ENCODE data around the gene PHACTR3. TPM values are rescaled to one million over a fixed set of nuclear protein-coding genes. Genes with fewer than 3 reads are reported as not detected.

PHACTR3 gene
- total RNA-seq, 4 donors from 2014 or later, result 1.4 to 7.2 (median 4.3) TPM

DNA sequence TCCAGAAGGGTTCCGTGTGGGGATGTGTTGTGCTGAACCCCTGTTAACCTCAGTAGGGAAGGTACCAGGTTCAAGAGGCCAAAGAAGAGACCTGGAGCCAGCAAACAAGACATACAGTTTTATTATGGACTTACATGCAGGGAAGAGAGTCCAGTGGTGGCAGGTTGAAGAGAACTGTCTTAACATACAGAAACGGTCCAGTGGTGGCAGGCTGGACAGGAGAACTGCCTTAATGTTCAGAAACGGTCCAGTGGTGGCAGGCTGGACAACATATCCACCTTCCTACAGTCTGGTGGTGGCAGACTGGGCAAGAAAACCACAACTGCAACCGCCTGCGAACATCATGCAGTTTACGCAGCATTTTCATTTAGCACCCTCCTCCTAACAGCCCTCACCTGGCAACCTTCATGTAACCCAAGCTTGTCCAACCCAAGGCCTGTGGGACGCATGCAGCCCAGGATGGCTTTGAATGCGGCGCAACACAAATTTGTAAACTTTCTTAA lies 75.9 kb downstream of the PHACTR3 start:
- WGBS, 2 donors, result 84 to 93% methylated on average over 9 of the region's 9 CpGs
- intact Hi-C loops (cut with DNase I; ENCODE audit: low total_unique reads), result no loop called here
- H3K4me3 ChIP-seq (ENCODE audit: low read depth, poor library complexity, severe bottlenecking), result no peak overlapping the region
- peak in 1 of 2 donors; percentile 56 for DNase-seq (ENCODE audit: low spot score in 2 of 2)
- TF ChIP-seq POLR2A (IDR thresholded peaks at IDR 0.05), result no peak
- TF ChIP-seq, protein P1, sequence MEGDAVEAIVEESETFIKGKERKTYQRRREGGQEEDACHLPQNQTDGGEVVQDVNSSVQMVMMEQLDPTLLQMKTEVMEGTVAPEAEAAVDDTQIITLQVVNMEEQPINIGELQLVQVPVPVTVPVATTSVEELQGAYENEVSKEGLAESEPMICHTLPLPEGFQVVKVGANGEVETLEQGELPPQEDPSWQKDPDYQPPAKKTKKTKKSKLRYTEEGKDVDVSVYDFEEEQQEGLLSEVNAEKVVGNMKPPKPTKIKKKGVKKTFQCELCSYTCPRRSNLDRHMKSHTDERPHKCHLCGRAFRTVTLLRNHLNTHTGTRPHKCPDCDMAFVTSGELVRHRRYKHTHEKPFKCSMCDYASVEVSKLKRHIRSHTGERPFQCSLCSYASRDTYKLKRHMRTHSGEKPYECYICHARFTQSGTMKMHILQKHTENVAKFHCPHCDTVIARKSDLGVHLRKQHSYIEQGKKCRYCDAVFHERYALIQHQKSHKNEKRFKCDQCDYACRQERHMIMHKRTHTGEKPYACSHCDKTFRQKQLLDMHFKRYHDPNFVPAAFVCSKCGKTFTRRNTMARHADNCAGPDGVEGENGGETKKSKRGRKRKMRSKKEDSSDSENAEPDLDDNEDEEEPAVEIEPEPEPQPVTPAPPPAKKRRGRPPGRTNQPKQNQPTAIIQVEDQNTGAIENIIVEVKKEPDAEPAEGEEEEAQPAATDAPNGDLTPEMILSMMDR (IDR thresholded peaks at IDR 0.05), result no peak

DNA sequence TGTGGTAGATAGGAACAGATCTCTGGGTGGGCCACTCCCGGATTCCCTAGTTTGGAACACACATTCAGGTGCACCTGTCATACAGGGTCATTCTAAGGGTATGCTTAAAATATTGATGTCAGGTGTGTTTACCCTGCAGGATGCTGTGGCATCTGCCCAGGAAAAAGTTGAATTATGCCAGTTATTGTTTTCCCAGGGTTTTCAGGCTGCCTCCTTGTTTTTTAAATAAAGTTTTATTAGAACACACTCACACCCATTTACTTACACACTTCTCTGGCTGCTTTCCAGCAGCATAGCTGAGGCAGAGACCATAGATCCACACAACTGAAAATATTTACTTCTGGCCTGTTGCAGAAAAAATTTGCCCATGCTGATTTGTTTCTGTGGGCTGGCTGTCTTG lies 76.5 kb downstream of the PHACTR3 start:
- no peak overlapping the region for H3K4me3 ChIP-seq (ENCODE audit: low read depth, poor library complexity, severe bottlenecking)
- DNase-seq (ENCODE audit: low spot score in 2 of 2), result peak in 1 of 2 donors; percentile 25
- intact Hi-C loops (cut with DNase I; ENCODE audit: low total_unique reads), result no loop called here
- WGBS, 2 donors, result 77 to 95% methylated on average over 1 of the region's 1 CpG
- no peak for TF ChIP-seq POLR2A (IDR thresholded peaks at IDR 0.05)
- TF ChIP-seq, protein P1 (IDR thresholded peaks at IDR 0.05), result no peak

DNA sequence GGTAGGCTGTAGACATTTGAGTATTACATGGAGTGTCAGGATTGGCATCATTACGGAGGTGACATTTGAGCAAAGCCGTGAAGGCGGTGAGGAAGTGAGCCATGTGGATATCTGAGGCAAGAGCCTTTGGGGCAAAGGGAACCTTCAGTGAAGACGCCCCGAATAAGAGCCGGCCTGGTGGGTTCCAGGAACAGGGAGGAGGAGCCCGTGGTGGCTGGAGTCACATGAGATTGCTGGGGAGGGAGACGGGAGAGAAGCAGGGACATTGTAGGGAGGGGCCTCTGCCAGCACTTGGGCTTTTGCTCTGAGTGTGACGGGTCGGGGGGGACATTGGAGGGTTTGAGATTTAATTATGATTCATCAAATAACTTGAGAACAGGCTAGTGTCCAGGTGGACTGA lies 78.3 kb downstream of the PHACTR3 start:
- 76 to 80% methylated on average over 10 of the region's 10 CpGs for WGBS, 2 donors
- H3K4me3 ChIP-seq (ENCODE audit: low read depth, poor library complexity, severe bottlenecking), result no peak overlapping the region
- DNase-seq (ENCODE audit: low spot score in 2 of 2), result peak in 1 of 2 donors; percentile 63
- intact Hi-C loops (cut with DNase I; ENCODE audit: low total_unique reads), result no loop called here
- no peak for TF ChIP-seq POLR2A (IDR thresholded peaks at IDR 0.05)
- TF ChIP-seq, protein P1 (IDR thresholded peaks at IDR 0.05), result no peak

DNA sequence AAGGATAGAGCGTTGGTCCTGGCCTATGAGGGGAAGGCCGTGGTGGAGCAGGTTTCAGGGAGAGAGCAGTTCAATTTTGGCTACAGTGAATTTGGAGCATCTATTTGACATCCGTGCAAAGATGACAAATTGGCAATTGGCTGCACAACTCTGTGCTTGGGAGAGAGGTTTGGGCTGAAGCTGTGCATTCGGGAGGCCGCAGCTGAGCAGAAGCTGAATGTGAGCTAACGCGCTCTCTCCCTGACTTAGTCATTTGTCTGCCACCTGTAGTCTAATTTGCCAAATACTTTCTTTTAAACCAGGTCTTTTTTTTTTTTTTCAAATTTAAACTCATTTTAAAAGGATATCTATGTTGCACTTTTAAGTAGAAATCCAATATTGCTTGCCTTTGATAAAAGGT lies 78.8 kb downstream of the PHACTR3 start:
- DNase-seq (ENCODE audit: low spot score in 2 of 2), result peak in 1 of 2 donors; percentile 64
- WGBS, 2 donors, result 88% methylated on average over 7 of the region's 7 CpGs
- TF ChIP-seq, protein P1 (IDR thresholded peaks at IDR 0.05), result no peak
- TF ChIP-seq POLR2A (IDR thresholded peaks at IDR 0.05), result no peak
- intact Hi-C loops (cut with DNase I; ENCODE audit: low total_unique reads), result no loop called here
- no peak overlapping the region for H3K4me3 ChIP-seq (ENCODE audit: low read depth, poor library complexity, severe bottlenecking)

DNA sequence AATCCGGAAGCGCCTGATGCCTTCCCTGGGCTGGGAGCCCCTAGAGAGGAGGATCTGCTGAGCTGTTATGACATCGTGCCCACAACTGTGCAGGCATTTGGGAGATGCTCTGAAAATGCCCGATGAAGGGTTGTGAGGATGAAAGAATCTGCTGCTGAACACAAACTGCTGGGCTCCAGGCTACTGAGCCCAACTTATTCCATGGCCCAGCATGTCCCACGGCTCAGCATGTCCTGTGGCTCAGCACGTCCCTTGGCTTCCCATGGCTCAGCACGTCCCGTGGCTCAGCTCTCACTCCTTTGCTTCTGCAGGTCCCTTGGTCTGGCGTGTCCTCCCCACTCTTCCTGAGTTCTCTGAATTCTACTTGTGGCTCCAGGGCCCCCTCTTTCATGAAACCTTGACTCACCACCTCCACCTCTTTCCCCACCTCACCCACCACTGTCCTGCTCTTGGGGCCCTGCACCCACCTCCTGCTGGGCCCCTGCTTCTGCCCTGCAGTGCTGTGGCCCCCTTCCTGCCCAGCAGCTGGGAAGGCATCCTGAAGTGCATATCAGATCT lies 80.4 kb downstream of the PHACTR3 start:
- intact Hi-C loops (cut with DNase I; ENCODE audit: low total_unique reads), result no loop called here
- WGBS, 2 donors, result 79 to 82% methylated on average over 9 of the region's 9 CpGs

More for the DNA sequence above, 80.4 kb downstream of the PHACTR3 start:
- DNase-seq (ENCODE audit: low spot score in 2 of 2), result peak in 1 of 2 donors; percentile 40
- no peak overlapping the region for H3K4me3 ChIP-seq (ENCODE audit: low read depth, poor library complexity, severe bottlenecking)
- no peak for TF ChIP-seq POLR2A (IDR thresholded peaks at IDR 0.05)
- TF ChIP-seq, protein P1 (IDR thresholded peaks at IDR 0.05), result no peak

Data from lower leg skin (tissue), 4 donors.